ENCODE results near the gene TLE4. TPM values are rescaled to one million over a fixed set of nuclear protein-coding genes. Genes with fewer than 3 reads are reported as not detected.

Gene TLE4
- total and polyA plus RNA-seq, 10 of the 15 experiments (the other 5 are each of a cell fraction or from before 2014, with no cell fraction given) = 5.3 to 53.3 (median 23.3) TPM

DNA sequence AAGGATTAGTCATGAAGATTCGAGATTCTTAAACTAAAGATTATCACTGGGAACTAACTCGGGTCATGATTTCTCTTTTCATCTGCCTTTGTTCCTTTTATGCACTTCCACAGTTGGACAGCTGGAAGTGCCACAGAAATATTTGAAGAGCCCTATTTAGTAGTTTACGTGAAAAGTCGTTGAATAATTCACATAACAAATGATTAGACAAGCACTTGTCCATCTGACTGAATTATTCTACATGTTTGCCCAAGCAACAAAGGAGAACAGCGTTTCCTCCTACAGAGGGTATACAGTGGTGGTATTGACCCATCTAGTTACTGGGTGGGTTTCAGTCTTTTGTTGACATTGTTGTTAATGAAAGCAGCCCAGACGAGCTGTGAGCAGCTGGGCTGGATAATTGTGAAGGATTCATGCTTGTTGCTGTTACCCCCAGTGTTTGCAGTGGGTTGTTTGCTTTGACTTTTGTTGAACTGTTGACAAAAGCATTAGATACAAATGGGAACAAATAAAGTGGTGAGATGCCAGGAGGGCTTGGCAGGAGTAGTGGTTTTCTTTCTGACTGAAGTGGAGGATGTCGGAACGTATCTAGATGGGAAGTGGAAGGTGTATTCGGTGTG, 96.2 kb downstream of the TLE4 start:
- CTCF ChIA-PET = interaction anchor here (0.6 kb wide), 1 partner anchor 415 kb away, joined by 3 read pairs; no protein-coding TSS in a partner anchor
- in situ Hi-C loops (cut with MboI) (no loop called here), intact Hi-C loops (cut with micrococcal nuclease; ENCODE audit: unreplicated experiment) (no loop called here)
- Histone ChIP-seq H2AFZ (ENCODE audit: control insufficient read depth, low read depth, low read length) (no peak overlapping the region), H4K20me1 (ENCODE audit: control insufficient read depth, insufficient read depth) (no peaks in the 10 kb centered on the region), H3K36me3 (ENCODE audit: control insufficient read depth in 2 of 2, insufficient read depth in 2 of 2, low read length in 1 of 2) (0 out of 4 replicates have a peak, but pooled peaks cover 0 to 1% of the 10 kb centered on the region in 2 experiments), H3K27ac (ENCODE audit: control insufficient read depth, insufficient read depth) (no peak overlapping the region), H3K4me3 (no peak overlapping the region), H3K9me3 (replicated peaks; ENCODE audit: control insufficient read depth, insufficient read depth, low read length) (no peaks in the 10 kb centered on the region), H3K27me3 (replicated peaks in 1 of 2; ENCODE audit: control insufficient read depth in 2 of 2, insufficient read depth in 2 of 2, low read length in 1 of 2) (no peaks in the 10 kb centered on the region), H3K79me2 (ENCODE audit: control insufficient read depth, insufficient read depth, low read length) (no peaks in the 10 kb centered on the region), H3K9ac (ENCODE audit: control insufficient read depth, insufficient read depth, low read length) (no peak overlapping the region), H3K4me1 (ENCODE audit: control insufficient read depth, insufficient read depth, low read length) (peaks cover 2% of the 10 kb centered on the region; the same call in 1 of the 2 replicates), H3K4me2 (ENCODE audit: control insufficient read depth, insufficient read depth) (no peak overlapping the region)
- no peak for TF ChIP-seq MYB (IDR thresholded peaks at IDR 0.05; ENCODE audit: borderline replicate concordance, low read depth, low read length)
- no peak for TF ChIP-seq CEBPB (IDR thresholded peaks at IDR 0.05; ENCODE audit: borderline replicate concordance in 1 of 2, low read depth in 2 of 2, low read length in 2 of 2)
- TF ChIP-seq NFXL1 (IDR thresholded peaks at IDR 0.05; ENCODE audit: borderline replicate concordance) = no peak
- TF ChIP-seq CBFB (IDR thresholded peaks at IDR 0.05; ENCODE audit: low read depth) = no peak
- no peak for TF ChIP-seq ZNF24 (IDR thresholded peaks at IDR 0.05)
- TF ChIP-seq BCL11A (IDR thresholded peaks at IDR 0.05; ENCODE audit: low read depth, low read length) = no peak
- no peak for TF ChIP-seq HCFC1 (IDR thresholded peaks at IDR 0.05; ENCODE audit: low read length)
- TF ChIP-seq, protein P1, sequence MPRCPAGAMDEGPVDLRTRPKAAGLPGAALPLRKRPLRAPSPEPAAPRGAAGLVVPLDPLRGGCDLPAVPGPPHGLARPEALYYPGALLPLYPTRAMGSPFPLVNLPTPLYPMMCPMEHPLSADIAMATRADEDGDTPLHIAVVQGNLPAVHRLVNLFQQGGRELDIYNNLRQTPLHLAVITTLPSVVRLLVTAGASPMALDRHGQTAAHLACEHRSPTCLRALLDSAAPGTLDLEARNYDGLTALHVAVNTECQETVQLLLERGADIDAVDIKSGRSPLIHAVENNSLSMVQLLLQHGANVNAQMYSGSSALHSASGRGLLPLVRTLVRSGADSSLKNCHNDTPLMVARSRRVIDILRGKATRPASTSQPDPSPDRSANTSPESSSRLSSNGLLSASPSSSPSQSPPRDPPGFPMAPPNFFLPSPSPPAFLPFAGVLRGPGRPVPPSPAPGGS (IDR thresholded peaks at IDR 0.05; ENCODE audit: borderline replicate concordance, insufficient read depth, low read depth, low read length, poor library complexity, severe bottlenecking) = no peak
- no peak for TF ChIP-seq CHD1 (IDR thresholded peaks at IDR 0.05; ENCODE audit: low read depth, low read length)
- TF ChIP-seq NFIC (IDR thresholded peaks at IDR 0.05; ENCODE audit: low read depth, low read length) = no peak
- TF ChIP-seq ZNF622 (IDR thresholded peaks at IDR 0.05) = no peak
- no peak for TF ChIP-seq EED (IDR thresholded peaks at IDR 0.05; ENCODE audit: low read depth)
- no peak for TF ChIP-seq IKZF2 (IDR thresholded peaks at IDR 0.05)
- TF ChIP-seq RUNX3 (IDR thresholded peaks at IDR 0.05; ENCODE audit: low read length) = no peak
- TF ChIP-seq JUND (IDR thresholded peaks at IDR 0.05; ENCODE audit: low read depth, low read length) = no peak
- no peak for TF ChIP-seq EZH2 (IDR thresholded peaks at IDR 0.05; ENCODE audit: borderline replicate concordance, control insufficient read depth, low read depth, low read length)
- TF ChIP-seq SPI1 (IDR thresholded peaks at IDR 0.05; ENCODE audit: borderline replicate concordance, insufficient read depth, low read depth, low read length) = no peak
- POLR2A ChIA-PET = no interaction called here
- DNase-seq (ENCODE audit: low read depth, low spot score) (no peak), ATAC-seq (no peak), FAIRE-seq (no peak)
- no TSS peak for BruUV-seq (replicated peaks)
- SMC1A ChIA-PET (ENCODE audit: uncharacterized antibody, unreplicated experiment) = interaction anchor here (0.9 to 1.6 kb wide), 2 partner anchors 52 to 83 kb away, joined by 3 to 4 read pairs; no protein-coding TSS in a partner anchor
- RAD21 ChIA-PET (ENCODE audit: unreplicated experiment) = no interaction called here
- WGBS (ENCODE audit: insufficient coverage, insufficient replicate concordance, low lambda C conversion rate, missing lambda C conversion rate) = 85% methylated on average over 9 of the region's 9 CpGs
